Cerebellar cortex (tissue), 1 donor: ENCODE results near the gene USP46.

Experiments
- DNase-seq: peaks from one replicate; pipeline ENCODE4 v3.0.0-alpha.2; 2015; ENCODE audit warnings: low spot score

The USP46 gene

DNA sequence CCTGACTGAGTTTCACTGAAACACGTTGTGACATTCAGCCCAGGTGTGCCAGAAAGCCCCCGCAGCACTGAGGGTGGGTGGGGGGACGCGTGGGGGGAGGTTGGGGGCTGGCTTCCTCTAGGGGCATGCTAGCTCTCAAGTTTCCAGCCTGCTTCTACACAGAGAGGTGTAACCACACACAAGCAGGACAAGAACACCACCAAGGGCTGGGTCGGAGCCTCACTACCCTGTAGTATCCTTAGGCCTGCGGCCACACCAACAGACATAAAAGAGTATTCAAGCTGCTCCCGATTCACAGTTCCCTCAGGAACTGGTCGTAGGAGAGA, 1.8 kb downstream of the USP46 start:
- DNase-seq, result no peak

DNA sequence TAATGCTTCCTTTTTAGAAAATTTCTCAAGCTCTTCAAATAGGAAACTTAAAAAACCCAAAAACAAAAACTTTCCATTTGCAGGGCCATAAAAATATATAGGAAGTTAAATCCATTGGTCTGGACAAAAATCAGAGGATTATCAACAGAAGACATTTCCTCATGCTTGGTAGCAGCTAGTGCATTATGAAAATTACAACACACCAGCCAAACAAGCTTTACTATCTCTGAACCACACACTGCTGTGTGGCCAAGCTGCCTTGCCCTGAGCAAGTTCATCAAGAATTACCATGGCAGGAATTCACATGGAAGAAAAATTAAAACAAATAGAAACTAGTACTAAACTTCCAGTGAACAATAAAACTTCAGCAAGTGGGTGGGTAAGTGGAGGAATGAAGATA, 3.6 kb downstream of the USP46 start:
- no peak for DNase-seq

DNA sequence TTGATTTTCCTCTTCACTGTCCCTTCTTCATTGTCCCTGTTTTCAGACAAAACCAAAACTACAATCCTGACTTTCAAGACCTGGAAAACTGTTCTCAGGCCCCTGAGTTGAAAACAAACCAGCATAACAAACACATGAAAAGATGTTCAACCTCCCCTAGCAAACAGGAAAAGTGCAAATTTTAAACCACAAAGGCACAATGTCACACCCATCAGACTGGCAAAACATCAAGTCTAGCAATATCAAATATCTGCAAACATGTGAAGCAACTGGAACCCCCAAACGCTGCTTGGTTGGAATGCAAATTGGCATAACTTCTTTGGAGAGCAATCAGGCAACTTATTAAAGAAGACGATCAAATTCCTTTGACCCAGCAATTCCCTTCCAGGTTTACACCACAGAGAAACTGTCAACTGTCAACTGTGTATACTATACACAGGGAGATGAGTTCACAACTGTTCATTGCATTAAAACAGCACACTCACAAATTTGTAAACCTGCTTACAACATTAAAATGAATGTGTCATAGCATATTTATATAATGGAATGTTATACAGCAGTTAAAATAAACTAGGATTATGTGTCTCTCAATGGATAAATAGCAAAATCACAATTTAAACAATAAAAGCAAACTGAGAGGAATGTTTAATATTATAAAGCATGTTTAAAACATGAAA, 7.0 kb downstream of the USP46 start:
- DNase-seq, result no peak

DNA sequence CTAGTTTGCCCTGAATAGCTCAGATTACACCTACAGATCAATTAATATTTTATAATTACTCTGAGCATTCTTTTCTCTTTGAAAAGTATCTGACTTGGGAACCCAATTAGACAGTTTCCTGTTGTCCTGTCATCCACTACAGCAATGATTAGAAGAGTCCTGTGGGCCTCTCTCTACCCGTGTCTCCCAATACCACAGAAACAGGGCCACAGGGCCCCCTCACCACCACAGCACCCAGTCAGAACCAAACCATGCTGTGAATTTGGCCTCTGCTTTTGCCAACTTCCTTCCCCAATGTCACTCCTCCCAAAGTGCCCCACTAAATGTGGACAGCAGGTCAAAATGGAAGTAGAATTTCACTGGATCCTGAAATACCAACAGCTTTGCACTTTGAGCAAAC, 10.3 kb downstream of the USP46 start:
- DNase-seq, result no peak

DNA sequence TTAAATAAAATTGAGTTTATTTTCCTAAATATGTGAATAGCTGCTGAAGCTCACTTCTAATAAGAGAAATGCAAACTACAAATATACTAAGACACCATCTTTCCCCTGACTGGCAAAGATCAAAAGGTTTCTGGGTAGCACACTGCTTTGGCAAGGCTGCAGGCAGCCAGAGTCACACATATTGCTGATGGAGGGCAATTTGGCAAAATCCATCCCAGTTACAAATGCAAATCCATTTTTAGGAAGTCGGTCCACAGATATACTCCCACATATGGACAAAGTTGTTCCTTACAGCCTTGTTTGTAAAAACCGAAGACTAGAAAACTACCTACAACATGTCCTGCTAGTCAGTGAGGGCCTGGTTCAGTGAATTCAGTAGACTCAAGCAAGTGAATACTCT, 12.4 kb downstream of the USP46 start:
- DNase-seq, result peak; percentile 71

DNA sequence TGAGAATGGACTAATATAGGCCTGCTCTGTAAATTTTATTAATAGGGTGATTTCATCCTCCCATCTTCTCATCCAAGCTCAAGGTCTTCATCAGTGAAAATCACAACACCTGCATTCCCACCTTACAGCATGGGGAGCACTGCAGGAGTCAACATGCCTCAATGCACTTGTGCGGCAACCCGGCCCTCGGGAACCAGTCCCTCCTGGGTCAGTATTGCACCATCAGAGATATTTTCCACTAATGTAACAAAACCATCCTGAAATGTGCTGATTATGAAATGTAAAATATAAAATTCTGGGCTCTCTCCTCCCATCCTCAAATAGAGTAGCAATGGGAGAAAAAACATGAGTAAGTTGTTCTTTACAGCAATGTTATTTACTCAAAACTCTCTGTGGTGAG, 13.0 kb downstream of the USP46 start:
- peak; percentile 34 for DNase-seq

DNA sequence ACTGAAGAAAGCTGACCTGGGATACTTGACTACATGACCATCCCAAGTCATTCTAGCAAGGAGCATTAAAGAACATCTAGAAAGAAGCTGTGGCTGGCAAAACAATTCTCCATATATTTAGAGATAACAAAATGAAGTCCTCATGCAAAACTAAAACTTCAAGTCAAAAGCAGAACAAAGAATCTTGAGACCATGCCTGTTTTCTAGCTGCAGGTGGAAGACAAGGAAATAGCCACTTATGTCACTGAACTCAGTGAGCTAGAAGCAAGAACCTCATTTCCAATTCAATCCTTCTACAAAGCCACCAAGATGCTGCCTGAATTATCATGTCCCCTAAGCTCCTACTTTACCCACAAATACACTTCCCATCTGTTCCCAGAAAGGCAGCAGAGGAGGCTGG, 13.8 kb downstream of the USP46 start:
- no peak for DNase-seq

DNA sequence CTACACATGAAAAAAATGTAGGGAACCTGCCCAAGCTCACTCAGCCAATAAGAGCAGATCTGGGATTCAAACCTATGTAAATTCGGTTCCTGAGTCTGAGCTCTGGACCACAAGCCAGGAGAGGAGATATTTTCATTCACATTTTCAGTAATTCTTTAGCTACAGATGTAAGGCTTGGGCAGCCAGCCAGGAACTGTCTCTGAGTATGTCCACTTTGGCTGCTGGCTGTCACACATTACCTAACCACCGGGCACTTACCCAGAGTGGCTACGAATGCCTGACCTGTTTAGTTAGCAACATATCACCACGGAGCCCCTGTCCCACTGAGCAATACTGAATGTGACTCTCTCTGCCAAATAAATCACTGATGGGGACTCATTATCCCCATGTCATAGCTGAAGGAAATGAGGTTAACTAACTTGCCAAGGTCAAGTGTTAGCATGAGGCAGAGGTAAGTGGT, 15.3 kb downstream of the USP46 start:
- DNase-seq, result peak; percentile 87

DNA sequence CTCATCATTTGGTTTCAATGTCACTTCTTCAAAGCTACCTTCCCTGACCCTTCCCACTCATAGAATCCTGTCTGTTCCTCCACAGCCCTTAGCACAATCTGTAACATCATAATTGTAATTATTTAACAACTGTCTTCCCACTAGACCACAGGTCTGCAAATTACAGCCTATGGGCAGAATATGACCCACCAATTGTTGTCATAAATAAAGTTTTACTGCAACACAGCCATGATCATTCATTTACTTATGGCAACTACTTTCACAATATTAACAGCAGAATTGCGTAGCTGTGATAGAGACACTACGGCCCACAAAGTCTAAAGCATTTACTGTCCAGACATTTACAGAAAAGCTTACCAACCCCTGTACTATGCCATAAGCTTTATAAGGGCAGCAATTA, 15.9 kb downstream of the USP46 start:
- no peak for DNase-seq

DNA sequence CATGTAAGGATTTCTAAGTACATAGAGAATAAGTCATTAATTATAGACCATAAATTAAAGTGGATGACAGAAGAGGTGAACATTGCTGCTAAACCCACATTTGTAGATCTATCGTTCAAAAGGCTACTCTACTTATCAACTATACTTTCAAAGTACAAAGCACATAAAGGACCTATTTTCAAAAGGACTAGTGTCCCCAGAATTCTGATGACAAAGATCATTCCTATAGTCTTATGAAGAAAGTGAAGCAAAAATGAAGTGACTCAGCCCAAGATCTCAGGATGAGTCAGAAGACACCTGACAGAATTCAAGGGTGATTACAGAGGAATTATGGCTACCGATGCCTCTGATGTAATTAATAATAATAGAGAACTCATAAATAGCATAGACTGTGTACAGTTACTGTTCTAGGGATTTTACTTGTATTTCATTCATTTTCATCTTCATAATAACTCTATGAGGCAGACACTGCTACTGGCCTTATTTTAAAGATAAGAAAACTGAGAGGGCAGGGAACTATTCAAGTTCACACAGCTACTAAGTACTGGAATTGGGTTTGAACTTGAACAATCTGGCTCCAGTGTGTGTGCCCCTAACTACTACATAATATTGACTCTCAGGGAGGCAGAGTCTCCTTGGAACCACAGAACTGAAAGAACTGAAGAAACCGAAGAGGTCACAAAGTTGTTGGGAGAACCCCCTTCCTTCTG, 17.1 kb downstream of the USP46 start:
- no peak for DNase-seq

DNA sequence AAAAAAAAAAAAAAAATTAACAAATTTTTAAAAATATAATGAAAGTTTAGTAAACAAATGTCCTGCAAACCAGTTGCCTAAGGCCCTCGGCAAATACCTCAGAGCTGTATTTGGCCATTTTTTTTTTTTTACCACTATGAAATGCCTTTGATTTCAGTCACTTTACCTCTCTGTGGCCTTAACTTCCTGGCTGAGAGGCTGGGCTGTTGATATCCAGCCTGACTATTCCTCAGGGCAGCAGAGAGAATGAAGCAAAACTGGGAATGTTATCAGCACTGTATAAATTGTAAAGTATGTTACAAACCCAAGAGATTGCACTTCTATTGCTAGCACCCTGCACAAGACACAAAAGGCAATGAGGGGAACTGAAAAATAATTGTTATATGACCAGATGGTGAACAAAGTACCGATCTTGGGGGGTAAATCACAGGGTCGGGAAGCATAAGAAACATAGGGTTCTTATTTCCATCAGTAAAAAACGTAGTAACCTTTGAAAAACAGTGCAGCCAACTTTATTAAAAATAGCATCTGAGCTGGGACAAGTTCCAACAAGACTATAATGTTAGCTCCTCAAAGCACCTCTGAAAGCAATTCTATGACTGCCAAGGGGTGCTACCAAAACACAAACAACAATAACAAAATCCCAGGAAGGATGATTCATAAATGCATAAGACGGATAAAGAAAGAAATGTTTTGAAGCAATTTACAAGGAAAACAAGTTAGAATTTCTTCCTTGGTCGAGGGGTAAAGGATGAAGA, 18.1 kb downstream of the USP46 start:
- peak; percentile 27 for DNase-seq

DNA sequence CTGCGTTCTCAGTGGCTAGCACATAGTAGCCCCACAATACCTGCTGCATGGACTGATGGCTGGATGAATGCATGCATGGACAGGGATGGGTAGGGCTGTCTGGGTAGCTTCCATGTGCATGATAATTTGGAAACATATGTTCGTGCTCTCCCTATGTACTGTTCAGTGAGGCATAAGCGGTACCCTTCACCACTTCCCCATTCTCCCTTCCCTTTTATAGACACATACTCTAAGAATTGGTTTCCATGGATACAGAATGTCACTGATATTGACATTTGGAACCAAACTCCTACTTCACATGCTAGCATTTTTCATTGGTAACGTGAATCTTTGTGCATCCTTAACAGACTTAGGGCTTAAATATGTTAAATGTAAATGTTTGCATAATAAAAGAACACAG, 20.4 kb downstream of the USP46 start:
- DNase-seq, result no peak

DNA sequence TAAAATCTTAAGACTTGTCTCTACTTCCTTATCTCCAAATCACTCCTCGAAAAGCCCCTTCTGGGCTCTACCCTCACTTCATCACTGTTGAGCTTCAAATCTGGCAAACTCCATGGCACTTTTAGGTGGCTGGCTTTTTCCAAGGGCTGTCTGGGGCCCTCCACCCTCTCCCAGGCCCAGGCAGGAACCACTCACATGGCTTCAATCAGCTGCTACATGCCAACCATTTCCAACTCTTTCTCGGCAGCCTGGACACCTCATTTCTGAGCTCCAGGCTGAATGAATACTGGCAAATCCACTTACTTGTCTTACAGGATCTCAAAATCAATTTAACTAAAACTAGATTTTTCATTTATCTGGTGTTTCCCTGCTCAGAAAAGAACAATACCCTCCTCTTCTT, 22.0 kb downstream of the USP46 start:
- DNase-seq, result no peak

DNA sequence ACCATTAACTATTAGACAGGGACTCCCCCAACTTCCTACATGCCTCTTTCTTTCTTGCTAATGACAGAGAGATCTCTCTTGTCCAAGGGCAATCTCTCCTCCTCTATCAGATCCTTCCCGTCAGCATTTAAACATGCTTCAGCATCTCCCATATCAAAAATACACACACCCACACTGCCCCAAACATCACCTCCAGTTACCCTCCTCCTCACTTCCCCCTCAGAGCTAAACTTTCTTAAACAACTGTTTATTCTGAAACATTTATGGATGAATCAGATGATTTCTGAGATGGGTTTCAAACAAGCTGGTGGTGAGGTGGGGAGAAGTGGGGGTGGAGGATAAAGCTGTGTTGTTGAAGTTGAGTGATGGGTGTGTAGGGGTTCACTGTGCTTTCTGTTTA, 23.5 kb downstream of the USP46 start:
- no peak for DNase-seq

DNA sequence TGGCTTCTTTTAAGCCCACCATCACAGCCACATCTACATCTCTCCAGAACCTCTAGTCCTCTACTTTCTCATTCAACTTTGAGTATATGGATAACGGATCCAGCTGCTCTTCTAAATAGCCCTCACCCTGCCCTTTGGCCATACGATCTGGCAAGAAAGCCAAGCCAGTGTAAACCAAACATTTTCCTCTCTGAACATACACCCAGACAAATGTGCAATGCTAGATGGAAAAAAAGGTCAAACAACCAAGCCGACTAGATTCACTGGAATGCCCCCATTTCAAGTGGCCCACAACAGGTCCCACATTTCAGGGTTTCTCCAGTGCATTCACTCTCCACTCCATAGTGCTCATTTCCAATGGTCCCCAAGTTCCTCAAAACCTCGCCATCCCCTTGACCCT, 24.0 kb downstream of the USP46 start:
- DNase-seq, result no peak

DNA sequence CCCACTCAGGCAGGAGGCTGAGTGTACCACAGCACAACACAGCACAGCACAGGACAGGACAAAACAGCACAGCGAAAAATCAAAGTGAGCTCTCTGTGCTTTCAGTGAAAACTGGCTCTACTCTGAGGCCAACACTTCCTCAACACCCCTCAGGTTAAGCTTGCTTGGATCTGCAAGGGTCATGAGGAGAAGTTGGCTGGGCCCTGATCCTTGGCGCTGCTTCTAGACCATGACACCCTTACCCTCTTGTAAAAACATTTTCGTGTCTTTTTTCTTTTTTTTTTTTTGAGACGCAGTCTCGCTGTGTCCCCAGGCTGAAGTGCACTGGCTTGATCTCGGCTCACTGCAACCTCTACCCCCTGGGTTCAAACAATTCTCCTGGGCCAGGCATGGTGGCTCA, 25.3 kb downstream of the USP46 start:
- DNase-seq, result no peak

DNA sequence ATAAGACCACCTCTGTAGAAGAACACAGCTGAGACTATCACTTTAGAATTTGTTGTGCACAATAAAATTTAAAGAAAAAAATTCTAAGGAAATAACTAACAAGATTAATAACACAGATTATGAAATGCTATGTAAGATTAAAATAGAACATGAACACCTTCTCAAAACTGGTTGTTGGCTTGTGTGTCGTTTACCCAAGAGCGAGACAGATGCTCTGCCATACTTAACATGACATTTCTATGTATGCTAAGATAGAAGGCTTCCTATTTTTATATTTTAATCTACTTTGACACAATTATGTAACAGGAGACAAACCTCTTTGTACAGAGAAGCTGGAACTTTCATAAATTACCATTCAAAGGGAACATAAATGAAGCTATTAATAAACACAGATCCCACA, 30.1 kb downstream of the USP46 start:
- DNase-seq, result no peak

DNA sequence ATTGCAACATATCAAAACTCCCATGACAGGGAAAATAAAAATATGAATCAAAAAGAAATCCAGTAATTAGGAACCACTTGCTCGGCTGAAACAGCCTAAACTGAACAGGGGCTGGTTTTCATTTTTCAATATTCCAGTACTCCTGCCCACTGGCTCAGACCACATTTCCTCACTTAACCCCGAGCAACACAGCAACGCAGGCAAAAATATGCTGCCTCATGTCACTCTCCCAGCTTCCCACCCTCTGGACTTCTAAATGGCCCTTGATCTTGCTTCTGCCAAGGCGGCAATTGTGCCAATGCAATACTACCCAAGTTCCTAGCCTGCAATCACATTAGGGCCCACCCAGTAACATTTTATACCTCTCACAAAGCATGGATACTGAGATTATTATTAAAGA, 30.6 kb downstream of the USP46 start:
- DNase-seq, result no peak

DNA sequence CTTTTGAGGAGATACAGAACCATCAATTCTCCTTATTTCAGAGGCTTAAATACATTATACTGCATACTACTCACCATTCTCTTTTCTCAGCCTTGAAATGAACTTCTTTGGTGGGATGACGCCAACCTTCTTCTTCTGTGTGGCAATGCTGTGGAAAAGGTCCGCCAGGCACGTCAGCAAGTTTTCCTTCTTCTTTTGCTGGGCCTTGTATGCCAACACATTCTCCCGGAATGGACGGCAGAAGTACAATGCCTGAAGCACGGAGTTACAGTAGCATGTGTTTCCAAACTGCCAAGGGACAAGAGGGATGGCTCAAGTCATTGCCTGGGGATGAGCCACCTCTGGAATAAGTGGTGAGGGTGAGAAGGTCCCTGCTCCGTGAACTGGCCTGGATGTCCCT, 31.2 kb downstream of the USP46 start:
- no peak for DNase-seq

DNA sequence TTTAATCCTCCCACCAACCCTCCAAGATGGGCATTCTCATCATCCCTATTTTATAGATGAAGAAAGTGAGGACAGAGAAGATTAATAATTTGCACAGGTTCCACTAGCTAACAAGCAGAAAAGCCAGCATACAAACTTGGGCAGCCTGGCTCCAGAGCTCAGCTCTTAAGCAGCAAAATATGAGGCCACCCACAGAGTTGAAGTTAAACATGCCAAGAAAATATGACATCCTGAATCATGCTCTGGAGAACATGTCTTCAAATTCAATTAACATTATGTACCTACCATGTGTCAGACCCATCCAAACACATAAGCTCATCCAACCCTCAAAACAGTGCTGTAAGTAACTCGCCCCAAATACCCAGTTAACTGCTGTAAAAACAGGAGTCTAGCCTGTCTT, 33.9 kb downstream of the USP46 start:
- no peak for DNase-seq

DNA sequence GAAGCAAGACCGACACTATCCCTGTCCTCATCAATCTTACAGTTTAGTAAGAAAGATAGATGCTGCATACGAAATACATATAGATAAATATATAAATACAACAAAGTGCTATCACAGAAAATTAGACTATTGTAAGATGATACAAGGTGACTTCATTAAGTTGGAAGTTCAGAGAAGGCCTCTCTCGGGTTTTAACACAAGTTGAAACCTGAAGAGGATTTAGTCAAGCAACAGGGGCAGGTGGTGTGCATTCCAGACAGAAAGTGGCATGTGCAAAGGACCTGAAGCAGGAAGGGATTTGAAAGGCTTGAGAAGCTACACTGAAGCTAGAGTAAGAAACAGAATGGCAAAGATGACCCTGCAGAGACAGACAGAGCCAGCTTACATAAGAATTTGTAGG, 36.5 kb downstream of the USP46 start:
- no peak for DNase-seq

DNA sequence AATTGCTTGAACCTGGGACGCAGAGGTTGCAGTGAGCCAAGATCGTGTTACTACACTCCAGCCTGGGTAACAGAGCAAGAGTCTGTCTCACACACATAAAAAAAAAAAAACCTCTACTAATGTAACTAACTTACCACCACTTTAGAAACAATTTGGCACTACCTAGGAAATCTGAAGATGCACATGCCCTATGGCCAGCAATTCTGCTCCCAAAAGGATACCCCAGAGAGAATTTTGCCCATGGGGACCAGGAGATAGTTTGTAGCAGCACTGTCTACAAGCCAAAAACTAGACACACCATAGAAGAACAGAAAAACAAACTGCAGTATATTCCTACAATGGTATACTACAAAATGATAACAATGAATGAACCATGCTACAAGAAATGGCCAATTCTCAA, 37.5 kb downstream of the USP46 start:
- no peak for DNase-seq

DNA sequence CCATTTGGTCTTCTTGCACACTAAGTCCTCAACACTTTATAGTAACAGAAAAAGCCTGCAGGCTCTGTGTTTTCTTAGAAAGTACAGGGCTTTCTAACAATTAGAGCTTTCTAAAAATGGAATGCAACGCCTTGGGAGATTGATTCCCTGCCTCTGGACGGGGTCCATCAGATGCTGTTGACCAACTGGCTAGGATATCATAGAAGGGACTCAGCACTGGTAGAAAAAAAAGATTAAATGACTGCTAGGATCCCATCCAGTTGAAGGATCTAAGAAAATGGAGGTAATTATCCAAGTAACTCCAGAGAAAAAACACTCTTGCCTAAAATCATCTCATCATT, 39.5 kb downstream of the USP46 start:
- peak; percentile 41 for DNase-seq
